ENCODE measurements around the gene HOXC9.

The HOXC9 gene

DNA sequence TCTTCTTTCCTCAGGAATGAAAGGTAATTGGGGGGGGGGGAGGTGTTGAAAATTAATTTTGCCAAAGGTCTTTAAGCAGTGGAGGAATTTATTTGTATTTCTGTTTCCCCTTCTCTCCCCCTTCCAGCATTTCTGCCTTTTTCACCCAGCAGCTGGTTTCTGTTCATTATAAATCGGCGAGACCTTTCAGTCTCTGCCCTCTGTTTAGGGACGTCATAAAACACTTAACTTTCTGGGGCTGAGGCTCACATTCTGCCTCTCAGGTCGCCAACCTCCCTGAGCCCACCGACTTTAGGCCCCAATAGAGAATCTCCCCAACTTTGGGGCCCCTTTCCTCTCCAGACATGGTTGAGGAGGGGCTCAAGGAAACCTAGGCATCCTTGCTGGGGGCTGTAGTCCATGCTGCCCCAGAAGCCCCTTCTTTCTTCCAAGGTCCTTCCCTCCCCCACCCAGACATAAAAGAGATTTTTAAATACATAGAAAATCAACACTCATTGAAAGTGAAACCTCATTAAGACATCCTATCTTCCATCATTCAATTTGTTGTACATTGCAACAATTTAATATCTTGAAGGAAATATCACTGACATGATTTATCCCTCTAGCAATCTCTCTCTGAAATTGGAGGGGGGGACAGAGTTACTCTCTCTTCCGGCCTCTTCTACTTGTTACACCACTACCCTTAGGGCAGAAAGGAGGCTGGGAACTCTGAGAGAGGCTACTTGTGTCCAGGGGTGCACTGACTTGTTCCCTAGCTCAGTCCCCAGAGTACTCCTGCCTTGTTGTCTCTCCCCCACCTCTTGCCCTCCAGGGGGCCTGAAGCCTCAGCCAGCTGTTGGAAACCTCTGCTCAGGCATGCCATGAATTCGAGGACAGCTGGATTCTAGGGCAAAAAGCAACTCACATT lies 25.8 kb downstream of the HOXC9 start (continued):
- TF ChIP-seq ZBTB49 (tag by site-specific recombination; IDR thresholded peaks at IDR 0.05; ENCODE audit: low read depth) (no peak), ZNF18 (tag by site-specific recombination; IDR thresholded peaks at IDR 0.05) (no peak), BCL6B (tag by site-specific recombination; IDR thresholded peaks at IDR 0.05) (no peak), ZNF558 (tag by site-specific recombination; IDR thresholded peaks at IDR 0.05) (no peak), GLIS2 (tag by site-specific recombination; IDR thresholded peaks at IDR 0.05) (no peak), ZNF433 (tag by site-specific recombination; IDR thresholded peaks at IDR 0.05; ENCODE audit: low read depth) (no peak), ZNF830 (tag by site-specific recombination; IDR thresholded peaks at IDR 0.05; ENCODE audit: low read depth) (no peak), ZNF596 (tag by site-specific recombination; IDR thresholded peaks at IDR 0.05) (peak; percentile 71)
- TF ChIP-seq, protein P1, sequence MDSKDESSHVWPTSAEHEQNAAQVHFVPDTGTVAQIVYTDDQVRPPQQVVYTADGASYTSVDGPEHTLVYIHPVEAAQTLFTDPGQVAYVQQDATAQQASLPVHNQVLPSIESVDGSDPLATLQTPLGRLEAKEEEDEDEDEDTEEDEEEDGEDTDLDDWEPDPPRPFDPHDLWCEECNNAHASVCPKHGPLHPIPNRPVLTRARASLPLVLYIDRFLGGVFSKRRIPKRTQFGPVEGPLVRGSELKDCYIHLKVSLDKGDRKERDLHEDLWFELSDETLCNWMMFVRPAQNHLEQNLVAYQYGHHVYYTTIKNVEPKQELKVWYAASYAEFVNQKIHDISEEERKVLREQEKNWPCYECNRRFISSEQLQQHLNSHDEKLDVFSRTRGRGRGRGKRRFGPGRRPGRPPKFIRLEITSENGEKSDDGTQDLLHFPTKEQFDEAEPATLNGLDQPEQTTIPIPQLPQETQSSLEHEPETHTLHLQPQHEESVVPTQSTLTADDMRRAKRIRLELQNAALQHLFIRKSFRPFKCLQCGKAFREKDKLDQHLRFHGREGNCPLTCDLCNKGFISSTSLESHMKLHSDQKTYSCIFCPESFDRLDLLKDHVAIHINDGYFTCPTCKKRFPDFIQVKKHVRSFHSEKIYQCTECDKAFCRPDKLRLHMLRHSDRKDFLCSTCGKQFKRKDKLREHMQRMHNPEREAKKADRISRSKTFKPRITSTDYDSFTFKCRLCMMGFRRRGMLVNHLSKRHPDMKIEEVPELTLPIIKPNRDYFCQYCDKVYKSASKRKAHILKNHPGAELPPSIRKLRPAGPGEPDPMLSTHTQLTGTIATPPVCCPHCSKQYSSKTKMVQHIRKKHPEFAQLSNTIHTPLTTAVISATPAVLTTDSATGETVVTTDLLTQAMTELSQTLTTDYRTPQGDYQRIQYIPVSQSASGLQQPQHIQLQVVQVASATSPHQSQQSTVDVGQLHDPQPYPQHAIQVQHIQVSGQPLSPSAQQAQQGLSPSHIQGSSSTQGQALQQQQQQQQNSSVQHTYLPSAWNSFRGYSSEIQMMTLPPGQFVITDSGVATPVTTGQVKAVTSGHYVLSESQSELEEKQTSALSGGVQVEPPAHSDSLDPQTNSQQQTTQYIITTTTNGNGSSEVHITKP (tag by site-specific recombination; IDR thresholded peaks at IDR 0.05): peak; percentile 33; the same call in 1 of the 2 replicates

- POLR2A ChIA-PET: interaction anchor here (2.2 to 4.5 kb wide), 2 partner anchors 10 to 18 kb away, joined by 6 to 26 read pairs; partner anchors contain the start of gene HOXC8
- H3K9me3 ChIP-seq (ENCODE audit: control insufficient read depth, insufficient read depth, low read depth, low read length): no peaks in the 10 kb centered on the region
- no peak overlapping the region for H3K4me3 ChIP-seq (ENCODE audit: low read depth, low read length)
- peaks cover 4 to 13% of the 10 kb centered on the region in 2 experiments; a peak in 2 of 3 replicates for H3K36me3 ChIP-seq (ENCODE audit: control insufficient read depth in 2 of 2, insufficient read depth in 1 of 2, low read length in 2 of 2)
- peak; percentile 87 for TF ChIP-seq PRDM6 (tag by site-specific recombination; IDR thresholded peaks at IDR 0.05)
- TF ChIP-seq, protein P2, sequence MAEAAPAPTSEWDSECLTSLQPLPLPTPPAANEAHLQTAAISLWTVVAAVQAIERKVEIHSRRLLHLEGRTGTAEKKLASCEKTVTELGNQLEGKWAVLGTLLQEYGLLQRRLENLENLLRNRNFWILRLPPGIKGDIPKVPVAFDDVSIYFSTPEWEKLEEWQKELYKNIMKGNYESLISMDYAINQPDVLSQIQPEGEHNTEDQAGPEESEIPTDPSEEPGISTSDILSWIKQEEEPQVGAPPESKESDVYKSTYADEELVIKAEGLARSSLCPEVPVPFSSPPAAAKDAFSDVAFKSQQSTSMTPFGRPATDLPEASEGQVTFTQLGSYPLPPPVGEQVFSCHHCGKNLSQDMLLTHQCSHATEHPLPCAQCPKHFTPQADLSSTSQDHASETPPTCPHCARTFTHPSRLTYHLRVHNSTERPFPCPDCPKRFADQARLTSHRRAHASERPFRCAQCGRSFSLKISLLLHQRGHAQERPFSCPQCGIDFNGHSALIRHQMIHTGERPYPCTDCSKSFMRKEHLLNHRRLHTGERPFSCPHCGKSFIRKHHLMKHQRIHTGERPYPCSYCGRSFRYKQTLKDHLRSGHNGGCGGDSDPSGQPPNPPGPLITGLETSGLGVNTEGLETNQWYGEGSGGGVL (tag by site-specific recombination; IDR thresholded peaks at IDR 0.05): peak; percentile 40; the same call in 1 of the 2 replicates
- no peak for TF ChIP-seq ZNF549 (tag by site-specific recombination; IDR thresholded peaks at IDR 0.05)
- peak; percentile 47; the same call in 1 of the 2 replicates for TF ChIP-seq ZBTB8A (tag by site-specific recombination; IDR thresholded peaks at IDR 0.05)
- no peak for TF ChIP-seq SCRT1 (tag by site-specific recombination; IDR thresholded peaks at IDR 0.05; ENCODE audit: borderline replicate concordance)
- TF ChIP-seq, protein P3, sequence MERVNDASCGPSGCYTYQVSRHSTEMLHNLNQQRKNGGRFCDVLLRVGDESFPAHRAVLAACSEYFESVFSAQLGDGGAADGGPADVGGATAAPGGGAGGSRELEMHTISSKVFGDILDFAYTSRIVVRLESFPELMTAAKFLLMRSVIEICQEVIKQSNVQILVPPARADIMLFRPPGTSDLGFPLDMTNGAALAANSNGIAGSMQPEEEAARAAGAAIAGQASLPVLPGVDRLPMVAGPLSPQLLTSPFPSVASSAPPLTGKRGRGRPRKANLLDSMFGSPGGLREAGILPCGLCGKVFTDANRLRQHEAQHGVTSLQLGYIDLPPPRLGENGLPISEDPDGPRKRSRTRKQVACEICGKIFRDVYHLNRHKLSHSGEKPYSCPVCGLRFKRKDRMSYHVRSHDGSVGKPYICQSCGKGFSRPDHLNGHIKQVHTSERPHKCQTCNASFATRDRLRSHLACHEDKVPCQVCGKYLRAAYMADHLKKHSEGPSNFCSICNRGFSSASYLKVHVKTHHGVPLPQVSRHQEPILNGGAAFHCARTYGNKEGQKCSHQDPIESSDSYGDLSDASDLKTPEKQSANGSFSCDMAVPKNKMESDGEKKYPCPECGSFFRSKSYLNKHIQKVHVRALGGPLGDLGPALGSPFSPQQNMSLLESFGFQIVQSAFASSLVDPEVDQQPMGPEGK (tag by site-specific recombination; IDR thresholded peaks at IDR 0.05): peak; percentile 56
- TF ChIP-seq OSR2 (tag by site-specific recombination; IDR thresholded peaks at IDR 0.05): peak; percentile 8; the same call in 1 of the 2 replicates
- H3K4me1 ChIP-seq (ENCODE audit: control insufficient read depth, insufficient read depth, low read length): peaks cover 60% of the 10 kb centered on the region
- no peak overlapping the region; the same call in 1 of the 2 replicates for H3K27ac ChIP-seq (ENCODE audit: extremely low read depth, low read depth, low read length)
- CTCF ChIA-PET: interaction anchor here (1.3 to 4.5 kb wide), 7 partner anchors 18 to 189 kb away, joined by 3 to 21 read pairs (median 6); partner anchors contain the start of genes HOXC10 and HOXC8
Observed at GRCh38 chr12:54026640-54027441, 26.9 kb downstream of the HOXC9 start.

Measured in HEK293 (cell line).